Neuronal stem cell (in vitro differentiated cells): ENCODE measurements around the gene PRSS33.

Experiments used
- DNase-seq: peaks from one replicate; pipeline ENCODE4 v3.0.0-alpha.2; 2013; ENCODE audit warnings: low spot score
- H2AFZ ChIP-seq: one replicate; pipeline ENCODE4 v1.6.1; 2013; ENCODE audit warnings: mild to moderate bottlenecking, low read length, inconsistent platforms
- H2AK5ac ChIP-seq: 2 replicates; pipeline ENCODE4 v1.6.1; 2013; ENCODE audit warnings: low read depth, mild to moderate bottlenecking, inconsistent platforms, low read length, moderate library complexity, mixed read lengths
- H2BK120ac ChIP-seq: 2 replicates; pipeline ENCODE4 v1.6.1; 2013; ENCODE audit warnings: low read depth, mild to moderate bottlenecking, inconsistent platforms, low read length, moderate library complexity, mixed read lengths
- H2BK12ac ChIP-seq: one replicate; pipeline ENCODE4 v1.6.1; 2013; ENCODE audit warnings: low read length, inconsistent platforms
- H2BK15ac ChIP-seq: 2 replicates; pipeline ENCODE4 v1.6.1; 2013; ENCODE audit warnings: mild to moderate bottlenecking, low read length, inconsistent platforms, mixed read lengths
- H2BK5ac ChIP-seq: one replicate; pipeline ENCODE4 v1.6.1; 2013; ENCODE audit warnings: inconsistent platforms, mild to moderate bottlenecking, low read length, moderate library complexity
- H3K14ac ChIP-seq: one replicate; pipeline ENCODE4 v1.6.1; 2013; ENCODE audit warnings: low read length, inconsistent platforms
- H3K18ac ChIP-seq: 2 replicates; pipeline ENCODE4 v1.6.1; 2013; ENCODE audit warnings: low read length, inconsistent platforms
- H3K23ac ChIP-seq: 2 replicates; pipeline ENCODE4 v1.6.1; 2013; ENCODE audit warnings: low read depth, mild to moderate bottlenecking, mixed read lengths, low read length, inconsistent platforms; ENCODE audit not compliant: poor library complexity
- H3K27ac ChIP-seq: replicated peaks from 3 replicates; pipeline ENCODE4 v1.5.1; 2013; ENCODE audit warnings: low read length, inconsistent platforms
- H3K27me3 ChIP-seq, 3 experiments: 2 replicates each; pipeline ENCODE4 v1.6.1; 2013; ENCODE audit warnings: low read length in 3 of 3, mild to moderate bottlenecking in 2 of 3, inconsistent platforms in 1 of 3, low read depth in 1 of 3, mixed read lengths in 1 of 3, moderate library complexity in 1 of 3; ENCODE audit not compliant: control insufficient read depth in 3 of 3, insufficient read depth in 3 of 3
- H3K36me3 ChIP-seq, 2 donors: replicated peaks in 1 of 2; 2 replicates each; pipeline ENCODE4 v1.6.1; 2013; ENCODE audit warnings: low read length in 2 of 2; ENCODE audit not compliant: control insufficient read depth in 2 of 2, insufficient read depth in 2 of 2
- H3K4ac ChIP-seq: 2 replicates; pipeline ENCODE4 v1.6.1; 2013; ENCODE audit warnings: inconsistent platforms, mild to moderate bottlenecking, low read length, moderate library complexity
- H3K4me1 ChIP-seq, 2 donors: 1 replicate in 1 of 2; 2 replicates in 1 of 2; pipeline ENCODE4 v1.6.1; 2013; ENCODE audit warnings: low read length in 2 of 2, low read depth in 1 of 2; ENCODE audit not compliant: control insufficient read depth in 2 of 2, insufficient read depth in 1 of 2
- H3K4me2 ChIP-seq: one replicate; pipeline ENCODE4 v1.6.1; 2013; ENCODE audit warnings: mild to moderate bottlenecking, low read length, inconsistent platforms; ENCODE audit not compliant: insufficient read depth, poor library complexity, severe bottlenecking
- H3K4me3 ChIP-seq, 2 donors: 2 replicates each; pipeline ENCODE4 v1.5.1; 2013; ENCODE audit warnings: low read length in 2 of 2, mild to moderate bottlenecking in 2 of 2, inconsistent platforms in 1 of 2, moderate library complexity in 1 of 2
- H3K79me1 ChIP-seq: one replicate; pipeline ENCODE4 v1.6.1; 2013; ENCODE audit warnings: low read depth, mild to moderate bottlenecking, inconsistent platforms, low read length, moderate library complexity
- H3K9ac ChIP-seq: one replicate; pipeline ENCODE4 v1.6.1; 2013; ENCODE audit warnings: mild to moderate bottlenecking, low read depth, low read length, inconsistent platforms; ENCODE audit not compliant: poor library complexity
- H3K9me3 ChIP-seq, 2 donors: replicated peaks in 1 of 2; 2 replicates each; pipeline versions ENCODE3 to v1.6.1; 2013; ENCODE audit warnings: low read length in 2 of 2, mild to moderate bottlenecking in 2 of 2, inconsistent platforms in 1 of 2, low read depth in 1 of 2, mixed read lengths in 1 of 2, moderate library complexity in 1 of 2; ENCODE audit not compliant: control insufficient read depth in 2 of 2, insufficient read depth in 1 of 2
- H4K8ac ChIP-seq: one replicate; pipeline ENCODE4 v1.6.1; 2013; ENCODE audit warnings: low read depth, mild to moderate bottlenecking, inconsistent platforms, low read length, moderate library complexity
- H4K91ac ChIP-seq: one replicate; pipeline ENCODE4 v1.6.1; 2013; ENCODE audit warnings: low read length, low read depth, mild to moderate bottlenecking, inconsistent platforms; ENCODE audit not compliant: poor library complexity
- WGBS, 2 donors: extraction: QIAGEN DNeasy Blood & Tissue Kit; methylation state at CpG; one replicate each; pipeline ENCODE4 v1.1.7; 2013; ENCODE audit warnings: missing lambda C conversion rate in 2 of 2, mixed read lengths in 1 of 2; ENCODE audit not compliant: insufficient read length in 2 of 2, insufficient replicate concordance in 1 of 2; ENCODE audit errors: extremely low coverage in 2 of 2; 5-methylcytosine and 5-hydroxymethylcytosine counted together

PRSS33 gene

DNA sequence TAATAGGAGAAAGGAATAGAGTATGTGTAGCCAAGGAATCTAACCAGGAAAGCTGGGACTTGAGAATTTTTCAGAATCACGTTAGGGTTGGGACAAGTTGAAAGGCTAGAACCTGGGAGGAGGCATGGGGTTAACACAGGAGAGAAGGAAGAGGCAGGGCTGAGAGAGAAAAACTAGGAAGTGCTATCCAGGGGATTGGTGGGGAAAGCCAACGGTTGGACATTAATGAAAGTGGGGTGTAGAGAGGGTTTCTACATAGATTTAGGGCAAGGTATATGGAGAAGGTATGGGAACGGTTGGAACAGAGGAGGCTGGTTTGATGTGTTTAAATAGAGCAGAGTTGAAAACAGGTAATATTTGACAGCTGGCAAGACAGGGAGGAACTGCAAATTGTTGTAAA, 32.2 kb downstream of the PRSS33 start:
- H2BK15ac ChIP-seq, result no peak overlapping the region
- no peak overlapping the region for H2AFZ ChIP-seq
- no peak overlapping the region for H4K91ac ChIP-seq
- H2BK12ac ChIP-seq, result no peak overlapping the region
- no peak overlapping the region for H2BK120ac ChIP-seq
- no peak overlapping the region for H3K9ac ChIP-seq
- H3K27ac ChIP-seq, result no peak overlapping the region
- no peaks in the 10 kb centered on the region for H3K27me3 ChIP-seq
- no peak for DNase-seq
- no peak overlapping the region for H3K14ac ChIP-seq
- H4K8ac ChIP-seq, result no peak overlapping the region
- peaks cover 6% of the 10 kb centered on the region for H3K79me1 ChIP-seq
- peak overlapping the region in 1 of 2 donors; percentile 96 for H3K4me3 ChIP-seq
- peaks cover 13 to 17% of the 10 kb centered on the region in 2 donors for H3K4me1 ChIP-seq
- H3K9me3 ChIP-seq, result peaks cover 3 to 4% of the 10 kb centered on the region in 2 donors
- no peak overlapping the region for H3K23ac ChIP-seq
- no peak overlapping the region for H3K4ac ChIP-seq
- peaks cover 37 to 70% of the 10 kb centered on the region in 2 donors for H3K36me3 ChIP-seq
- 100% methylated on average over 1 of the region's 3 CpGs; no CpG with 5 or more reads in 1 of the 2 donors for WGBS, 2 donors
- no peak overlapping the region for H3K18ac ChIP-seq
- no peak overlapping the region for H3K4me2 ChIP-seq
- no peak overlapping the region for H2AK5ac ChIP-seq
- H2BK5ac ChIP-seq, result no peak overlapping the region

DNA sequence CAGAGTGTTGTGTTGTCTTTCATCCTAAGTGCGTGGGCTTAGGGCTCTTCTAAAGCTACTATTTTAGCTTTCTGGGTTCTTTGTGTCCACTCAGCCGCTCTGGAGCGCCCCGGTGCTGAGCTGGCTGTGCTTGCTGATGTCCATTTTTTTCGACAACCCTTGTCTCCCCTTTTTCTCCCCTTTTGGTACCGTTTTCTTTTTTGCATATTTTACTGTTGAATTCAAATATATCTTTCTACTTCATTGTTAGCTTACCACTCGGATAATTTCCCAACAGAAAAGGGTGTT, 33.7 kb downstream of the PRSS33 start:
- H2BK5ac ChIP-seq, result no peak overlapping the region
- peak overlapping the region; percentile 96 to 99 for H3K4me3 ChIP-seq
- no peak overlapping the region for H2BK120ac ChIP-seq
- H3K14ac ChIP-seq, result no peak overlapping the region
- no CpG with 5 or more reads among the region's 7 CpGs for WGBS, 2 donors
- H3K9ac ChIP-seq, result peak overlapping the region; percentile 24
- H3K4me2 ChIP-seq, result peak overlapping the region; percentile 48
- H3K36me3 ChIP-seq, result peaks cover 25 to 70% of the 10 kb centered on the region in 2 donors
- no peak overlapping the region for H4K8ac ChIP-seq
- no peak overlapping the region for H2BK12ac ChIP-seq
- no peaks in the 10 kb centered on the region for H3K9me3 ChIP-seq
- H3K27ac ChIP-seq, result no peak overlapping the region
- no peaks in the 10 kb centered on the region for H3K27me3 ChIP-seq
- H2BK15ac ChIP-seq, result no peak overlapping the region
- no peak overlapping the region for H3K18ac ChIP-seq
- H2AFZ ChIP-seq, result no peak overlapping the region
- H4K91ac ChIP-seq, result no peak overlapping the region
- H2AK5ac ChIP-seq, result no peak overlapping the region
- H3K23ac ChIP-seq, result no peak overlapping the region
- no peak for DNase-seq
- H3K79me1 ChIP-seq, result peaks cover 6% of the 10 kb centered on the region
- H3K4me1 ChIP-seq, result peaks cover 13 to 17% of the 10 kb centered on the region in 2 donors
- H3K4ac ChIP-seq, result no peak overlapping the region

GRCh38 chr16:2752850-2753732, 34.3 kb downstream of the PRSS33 start:
- Histone ChIP-seq H3K4ac (no peak overlapping the region), H3K27me3 (no peaks in the 10 kb centered on the region), H3K18ac (peak overlapping the region; percentile 100), H3K9me3 (no peaks in the 10 kb centered on the region), H3K9ac (peak overlapping the region; percentile 99), H2BK12ac (no peak overlapping the region), H2BK5ac (peak overlapping the region; percentile 100), H3K4me1 (peaks cover 13 to 17% of the 10 kb centered on the region in 2 donors), H3K79me1 (peaks cover 6% of the 10 kb centered on the region), H4K8ac (no peak overlapping the region), H3K27ac (peak overlapping the region; percentile 100), H4K91ac (no peak overlapping the region), H3K23ac (peak overlapping the region; percentile 99), H3K14ac (peak overlapping the region; percentile 97), H2BK120ac (peak overlapping the region; percentile 73), H3K4me3 (peak overlapping the region; percentile 96 to 99), H2AFZ (peak overlapping the region; percentile 94), H2AK5ac (peak overlapping the region; percentile 86), H2BK15ac (no peak overlapping the region), H3K4me2 (peak overlapping the region; percentile 48), H3K36me3 (peaks cover 20 to 64% of the 10 kb centered on the region in 2 donors)
- no CpG with 5 or more reads among the region's 82 CpGs for WGBS, 2 donors
- no peak for DNase-seq

DNA sequence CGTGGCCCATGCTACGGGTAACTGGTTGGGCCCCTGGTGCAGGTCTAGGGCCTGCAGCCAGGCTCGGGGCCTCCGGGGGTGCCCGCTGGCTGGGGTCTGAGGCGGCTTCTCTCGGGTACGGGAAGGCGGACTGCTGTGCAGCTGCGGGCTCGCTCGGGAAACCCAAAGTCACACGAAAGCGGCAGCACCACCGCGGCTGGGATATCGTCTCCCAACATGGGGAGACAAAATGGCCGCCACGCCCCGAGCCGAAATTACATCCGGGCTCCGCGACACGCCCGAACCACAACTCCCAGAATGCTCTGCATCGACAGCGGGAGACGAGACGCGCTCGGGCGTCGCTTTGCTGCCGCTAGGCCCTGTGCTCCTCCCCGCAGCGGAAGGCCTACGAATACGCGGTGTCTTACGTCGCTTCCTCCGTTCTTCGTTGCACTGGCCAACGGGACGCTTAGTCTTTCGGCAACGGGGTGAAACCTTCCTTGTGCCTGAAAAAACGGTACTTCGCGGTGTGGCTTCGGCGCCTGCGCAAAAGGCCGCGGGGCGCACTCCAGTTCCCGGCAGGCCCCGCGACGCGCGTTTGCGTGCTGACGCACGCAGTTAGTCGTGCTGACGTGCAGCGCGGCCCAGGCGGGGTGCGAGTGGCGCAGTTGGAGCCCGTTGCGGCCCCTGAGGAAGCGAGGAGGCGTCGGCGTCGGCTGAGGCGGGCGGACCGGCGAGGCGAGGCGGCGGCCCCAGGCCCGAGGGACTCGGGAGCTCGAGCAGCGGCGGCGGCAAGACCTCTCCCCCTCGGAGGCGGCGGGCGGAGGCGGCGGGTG, 35.1 kb downstream of the PRSS33 start, which contains the start of gene SRRM2:
Gene SRRM2, plus strand, starts transcription at position 604 of the 815 bp plus-strand sequence. CDS start 3,727 bp downstream, outside the sequence.
- WGBS, 2 donors, result no CpG with 5 or more reads among the region's 99 CpGs
- peak within 1 kb of the TSS; percentile 94 for H4K91ac ChIP-seq
- peak; percentile 97 for DNase-seq

More for the DNA sequence above, 35.1 kb downstream of the PRSS33 start, which contains the start of gene SRRM2:
- H2AK5ac ChIP-seq, result peak within 1 kb of the TSS; percentile 98
- H3K36me3 ChIP-seq, result peaks cover 11 to 56% of the 10 kb centered on the region in 2 donors
- H3K4me2 ChIP-seq, result peak within 1 kb of the TSS; percentile 60
- H3K14ac ChIP-seq, result peak within 1 kb of the TSS; percentile 100
- H3K4me1 ChIP-seq, result peaks cover 13 to 17% of the 10 kb centered on the region in 2 donors
- H3K23ac ChIP-seq, result peak within 1 kb of the TSS; percentile 99
- peak within 1 kb of the TSS; percentile 99 for H3K4ac ChIP-seq
- H2BK12ac ChIP-seq, result peak within 1 kb of the TSS; percentile 92
- no peaks in the 10 kb centered on the region for H3K27me3 ChIP-seq
- H2BK120ac ChIP-seq, result peak within 1 kb of the TSS; percentile 73
- H3K9me3 ChIP-seq, result no peaks in the 10 kb centered on the region
- H3K27ac ChIP-seq, result peak within 1 kb of the TSS; percentile 100
- H2AFZ ChIP-seq, result peak within 1 kb of the TSS; percentile 94
- peak within 1 kb of the TSS; percentile 95 for H2BK15ac ChIP-seq
- peak within 1 kb of the TSS; percentile 100 for H2BK5ac ChIP-seq
- H3K4me3 ChIP-seq, result peak within 1 kb of the TSS; percentile 96 to 99
- H3K18ac ChIP-seq, result peak within 1 kb of the TSS; percentile 100
- H3K9ac ChIP-seq, result peak within 1 kb of the TSS; percentile 100
- H4K8ac ChIP-seq, result peak within 1 kb of the TSS; percentile 99
- peaks cover 6% of the 10 kb centered on the region for H3K79me1 ChIP-seq
